ENCODE data around the gene DLK1. TPM values are rescaled to one million over a fixed set of nuclear protein-coding genes. Genes with fewer than 3 reads are reported as not detected.

DLK1 gene
- total and polyA plus RNA-seq, 4 donors = 0.05 to 9.9 (median 1.2) TPM; not detected in 1

DNA sequence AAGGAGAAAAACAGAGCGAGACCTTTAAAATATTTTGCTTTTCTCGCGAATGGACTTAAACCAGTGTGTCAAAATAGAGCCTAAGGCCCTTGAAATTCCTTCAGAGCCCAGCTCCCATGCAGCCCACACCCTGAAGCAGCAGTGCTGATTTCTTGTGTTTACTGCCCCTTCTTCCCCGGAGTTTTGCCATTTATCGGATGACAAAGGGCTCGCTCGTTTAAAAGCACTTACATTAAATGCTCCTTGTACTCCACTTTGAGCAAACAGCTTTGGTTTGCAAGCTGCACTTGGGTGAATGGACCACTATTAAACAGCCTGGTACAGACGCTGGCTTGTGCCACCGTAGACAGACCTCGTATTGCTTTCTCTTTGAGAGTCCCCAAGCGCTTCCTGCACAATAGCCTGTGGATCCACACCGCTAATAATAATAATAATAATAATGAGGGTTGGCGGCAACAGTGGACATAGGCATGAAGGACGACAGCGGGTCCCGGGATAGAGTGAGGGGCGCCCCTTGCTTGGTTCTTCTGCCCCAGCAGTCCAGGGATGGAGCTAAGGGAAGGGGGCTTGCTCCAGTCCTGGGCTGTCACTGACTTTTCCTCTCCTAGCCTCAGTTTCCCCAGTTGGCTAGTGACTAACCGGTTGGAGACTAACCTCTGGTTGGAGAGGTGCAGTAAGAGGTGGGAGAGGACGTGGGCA is 6.6 kb downstream of the DLK1 start:
- Histone ChIP-seq H3K36me3 (ENCODE audit: control insufficient read depth in 4 of 4, insufficient read depth in 4 of 4, low read length in 4 of 4) (no peaks in the 10 kb centered on the region), H3K27ac (ENCODE audit: low read depth in 1 of 2, low read length in 1 of 2) (no peak overlapping the region), H3K4me1 (ENCODE audit: control insufficient read depth in 5 of 5, insufficient read depth in 5 of 5, low read length in 5 of 5) (peaks cover 0 to 5% (median 0%) of the 10 kb centered on the region in 5 donors), H3K4me3 (no peak overlapping the region), H3K27me3 (ENCODE audit: control insufficient read depth in 3 of 3, insufficient read depth in 3 of 3, low read length in 2 of 3) (peaks cover 0 to 45% (median 20%) of the 10 kb centered on the region in 3 donors), H3K9ac (ENCODE audit: insufficient read depth in 1 of 2, low read length in 2 of 2) (no peak overlapping the region), H3K9me3 (ENCODE audit: control insufficient read depth in 4 of 4, insufficient read depth in 3 of 4, low read length in 3 of 4) (no peaks in the 10 kb centered on the region)
- no peak for ATAC-seq (ENCODE audit: insufficient read depth, low FRiP score)
- TF ChIP-seq, protein P1, sequence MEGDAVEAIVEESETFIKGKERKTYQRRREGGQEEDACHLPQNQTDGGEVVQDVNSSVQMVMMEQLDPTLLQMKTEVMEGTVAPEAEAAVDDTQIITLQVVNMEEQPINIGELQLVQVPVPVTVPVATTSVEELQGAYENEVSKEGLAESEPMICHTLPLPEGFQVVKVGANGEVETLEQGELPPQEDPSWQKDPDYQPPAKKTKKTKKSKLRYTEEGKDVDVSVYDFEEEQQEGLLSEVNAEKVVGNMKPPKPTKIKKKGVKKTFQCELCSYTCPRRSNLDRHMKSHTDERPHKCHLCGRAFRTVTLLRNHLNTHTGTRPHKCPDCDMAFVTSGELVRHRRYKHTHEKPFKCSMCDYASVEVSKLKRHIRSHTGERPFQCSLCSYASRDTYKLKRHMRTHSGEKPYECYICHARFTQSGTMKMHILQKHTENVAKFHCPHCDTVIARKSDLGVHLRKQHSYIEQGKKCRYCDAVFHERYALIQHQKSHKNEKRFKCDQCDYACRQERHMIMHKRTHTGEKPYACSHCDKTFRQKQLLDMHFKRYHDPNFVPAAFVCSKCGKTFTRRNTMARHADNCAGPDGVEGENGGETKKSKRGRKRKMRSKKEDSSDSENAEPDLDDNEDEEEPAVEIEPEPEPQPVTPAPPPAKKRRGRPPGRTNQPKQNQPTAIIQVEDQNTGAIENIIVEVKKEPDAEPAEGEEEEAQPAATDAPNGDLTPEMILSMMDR (IDR thresholded peaks at IDR 0.05; ENCODE audit: control extremely low read depth, extremely low read depth) = no peak
- 72 to 86% methylated on average over 19 of the region's 19 CpGs for WGBS, 2 donors
- peak in 2 of 3 donors; percentile 52 to 61 for DNase-seq

DNA sequence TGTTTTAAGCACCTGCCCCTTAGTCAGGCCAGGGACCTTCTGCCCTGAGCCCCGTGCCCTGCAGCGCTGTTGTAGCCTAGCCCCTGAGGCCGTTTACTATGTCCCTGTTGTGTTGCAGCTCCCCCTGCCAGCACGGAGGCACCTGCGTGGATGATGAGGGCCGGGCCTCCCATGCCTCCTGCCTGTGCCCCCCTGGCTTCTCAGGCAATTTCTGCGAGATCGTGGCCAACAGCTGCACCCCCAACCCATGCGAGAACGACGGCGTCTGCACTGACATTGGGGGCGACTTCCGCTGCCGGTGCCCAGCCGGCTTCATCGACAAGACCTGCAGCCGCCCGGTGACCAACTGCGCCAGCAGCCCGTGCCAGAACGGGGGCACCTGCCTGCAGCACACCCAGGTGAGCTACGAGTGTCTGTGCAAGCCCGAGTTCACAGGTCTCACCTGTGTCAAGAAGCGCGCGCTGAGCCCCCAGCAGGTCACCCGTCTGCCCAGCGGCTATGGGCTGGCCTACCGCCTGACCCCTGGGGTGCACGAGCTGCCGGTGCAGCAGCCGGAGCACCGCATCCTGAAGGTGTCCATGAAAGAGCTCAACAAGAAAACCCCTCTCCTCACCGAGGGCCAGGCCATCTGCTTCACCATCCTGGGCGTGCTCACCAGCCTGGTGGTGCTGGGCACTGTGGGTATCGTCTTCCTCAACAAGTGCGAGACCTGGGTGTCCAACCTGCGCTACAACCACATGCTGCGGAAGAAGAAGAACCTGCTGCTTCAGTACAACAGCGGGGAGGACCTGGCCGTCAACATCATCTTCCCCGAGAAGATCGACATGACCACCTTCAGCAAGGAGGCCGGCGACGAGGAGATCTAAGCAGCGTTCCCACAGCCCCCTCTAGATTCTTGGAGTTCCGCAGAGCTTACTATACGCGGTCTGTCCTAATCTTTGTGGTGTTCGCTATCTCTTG is 7.6 kb downstream of the DLK1 start:
- peaks cover 0 to 5% (median 0%) of the 10 kb centered on the region in 5 donors for H3K4me1 ChIP-seq (ENCODE audit: control insufficient read depth in 5 of 5, insufficient read depth in 5 of 5, low read length in 5 of 5)
- TF ChIP-seq, protein P1 (IDR thresholded peaks at IDR 0.05; ENCODE audit: control extremely low read depth, extremely low read depth) = no peak
- DNase-seq (no peak), ATAC-seq (ENCODE audit: insufficient read depth, low FRiP score) (no peak)
- no peak overlapping the region for H3K4me3 ChIP-seq
- H3K27ac ChIP-seq (ENCODE audit: low read depth in 1 of 2, low read length in 1 of 2) = no peak overlapping the region
- peaks cover 0 to 38% (median 13%) of the 10 kb centered on the region in 3 donors for H3K27me3 ChIP-seq (ENCODE audit: control insufficient read depth in 3 of 3, insufficient read depth in 3 of 3, low read length in 2 of 3)
- H3K36me3 ChIP-seq (ENCODE audit: control insufficient read depth in 4 of 4, insufficient read depth in 4 of 4, low read length in 4 of 4) = no peaks in the 10 kb centered on the region
- H3K9me3 ChIP-seq (ENCODE audit: control insufficient read depth in 4 of 4, insufficient read depth in 3 of 4, low read length in 3 of 4) = no peaks in the 10 kb centered on the region
- 91 to 92% methylated on average over 52 of the region's 52 CpGs for WGBS, 2 donors
- H3K9ac ChIP-seq (ENCODE audit: insufficient read depth in 1 of 2, low read length in 2 of 2) = no peak overlapping the region

DNA sequence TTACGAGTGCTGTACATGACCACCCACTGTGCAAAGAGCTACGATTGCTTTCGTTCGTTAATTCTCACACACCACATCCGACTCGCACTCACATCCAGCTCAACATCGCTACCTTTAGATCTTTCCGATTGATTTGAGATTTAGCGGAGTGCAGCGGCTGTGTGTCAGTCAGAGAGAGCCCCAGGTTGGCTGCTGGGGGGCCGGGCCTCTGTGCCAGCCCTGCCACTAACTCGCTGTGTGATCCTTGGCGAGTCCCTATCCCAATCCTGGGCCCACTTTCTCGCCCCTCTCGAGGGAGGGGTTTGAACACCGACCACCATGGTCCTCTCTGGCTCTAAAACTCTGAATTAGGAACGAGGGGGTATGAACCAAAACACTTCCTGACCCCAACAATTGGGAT is 8.6 kb downstream of the DLK1 start:
- Histone ChIP-seq H3K4me3 (no peak overlapping the region), H3K27ac (ENCODE audit: low read depth in 1 of 2, low read length in 1 of 2) (no peak overlapping the region), H3K4me1 (ENCODE audit: control insufficient read depth in 5 of 5, insufficient read depth in 5 of 5, low read length in 5 of 5) (peaks cover 0 to 5% (median 0%) of the 10 kb centered on the region in 5 donors), H3K9me3 (ENCODE audit: control insufficient read depth in 4 of 4, insufficient read depth in 3 of 4, low read length in 3 of 4) (no peaks in the 10 kb centered on the region), H3K27me3 (ENCODE audit: control insufficient read depth in 3 of 3, insufficient read depth in 3 of 3, low read length in 2 of 3) (peaks cover 0 to 28% (median 4%) of the 10 kb centered on the region in 3 donors), H3K9ac (ENCODE audit: insufficient read depth in 1 of 2, low read length in 2 of 2) (no peak overlapping the region), H3K36me3 (ENCODE audit: control insufficient read depth in 4 of 4, insufficient read depth in 4 of 4, low read length in 4 of 4) (no peaks in the 10 kb centered on the region)
- no peak for DNase-seq
- 92 to 96% methylated on average over 17 of the region's 17 CpGs for WGBS, 2 donors
- ATAC-seq (ENCODE audit: insufficient read depth, low FRiP score) = no peak
- TF ChIP-seq, protein P1 (IDR thresholded peaks at IDR 0.05; ENCODE audit: control extremely low read depth, extremely low read depth) = no peak

Measured in lung (tissue), 12 donors.